ENCODE results near the gene FADS1. TPM values are rescaled to one million over a fixed set of nuclear protein-coding genes. Genes with fewer than 3 reads are reported as not detected.

FADS1 gene
- total RNA-seq, 4 donors from 2014 or later: 25.4 to 209 (median 62.5) TPM

DNA sequence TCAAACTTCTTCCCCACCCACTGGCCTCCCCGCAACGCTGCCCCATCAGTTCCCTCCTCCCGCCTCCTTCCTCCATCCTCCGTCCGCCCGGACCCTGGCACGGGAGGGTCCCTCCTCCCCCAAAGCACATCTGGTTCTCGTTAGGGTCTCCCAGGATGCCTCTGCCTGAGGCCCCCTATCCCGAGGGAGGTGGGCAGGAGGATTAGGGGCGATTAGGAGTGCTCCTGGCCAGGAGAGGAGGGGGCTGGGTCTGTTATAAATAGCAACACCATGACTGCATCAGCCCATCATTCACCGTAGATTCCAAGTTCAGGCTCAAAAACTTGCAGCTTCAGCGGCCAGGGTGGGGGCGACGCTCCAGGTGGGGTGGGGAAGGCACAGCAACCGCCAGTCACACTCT is 54.0 kb downstream of the FADS1 start:
- Histone ChIP-seq H3K27ac (no peak overlapping the region), H3K4me1 (no peaks in the 10 kb centered on the region), H3K4me3 (no peak overlapping the region), H3K9me3 (no peaks in the 10 kb centered on the region), H3K36me3 (no peaks in the 10 kb centered on the region), H3K27me3 (peaks cover 7 to 17% (median 8%) of the 10 kb centered on the region in 3 donors)
- no peak for DNase-seq
- ATAC-seq: no peak
- TF ChIP-seq, protein P1, sequence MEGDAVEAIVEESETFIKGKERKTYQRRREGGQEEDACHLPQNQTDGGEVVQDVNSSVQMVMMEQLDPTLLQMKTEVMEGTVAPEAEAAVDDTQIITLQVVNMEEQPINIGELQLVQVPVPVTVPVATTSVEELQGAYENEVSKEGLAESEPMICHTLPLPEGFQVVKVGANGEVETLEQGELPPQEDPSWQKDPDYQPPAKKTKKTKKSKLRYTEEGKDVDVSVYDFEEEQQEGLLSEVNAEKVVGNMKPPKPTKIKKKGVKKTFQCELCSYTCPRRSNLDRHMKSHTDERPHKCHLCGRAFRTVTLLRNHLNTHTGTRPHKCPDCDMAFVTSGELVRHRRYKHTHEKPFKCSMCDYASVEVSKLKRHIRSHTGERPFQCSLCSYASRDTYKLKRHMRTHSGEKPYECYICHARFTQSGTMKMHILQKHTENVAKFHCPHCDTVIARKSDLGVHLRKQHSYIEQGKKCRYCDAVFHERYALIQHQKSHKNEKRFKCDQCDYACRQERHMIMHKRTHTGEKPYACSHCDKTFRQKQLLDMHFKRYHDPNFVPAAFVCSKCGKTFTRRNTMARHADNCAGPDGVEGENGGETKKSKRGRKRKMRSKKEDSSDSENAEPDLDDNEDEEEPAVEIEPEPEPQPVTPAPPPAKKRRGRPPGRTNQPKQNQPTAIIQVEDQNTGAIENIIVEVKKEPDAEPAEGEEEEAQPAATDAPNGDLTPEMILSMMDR (IDR thresholded peaks at IDR 0.05 in 4 of 5, conservative IDR thresholded peaks at IDR 0.05 in 1 of 5): no peak
- TF ChIP-seq POLR2A (IDR thresholded peaks at IDR 0.05): no peak
- intact Hi-C loops (cut with DNase I; ENCODE audit: low total_unique reads) (no loop called here), in situ Hi-C loops (cut with MboI; ENCODE audit: low sequenced_read_pairs in 4 of 4) (no loop called here)

DNA sequence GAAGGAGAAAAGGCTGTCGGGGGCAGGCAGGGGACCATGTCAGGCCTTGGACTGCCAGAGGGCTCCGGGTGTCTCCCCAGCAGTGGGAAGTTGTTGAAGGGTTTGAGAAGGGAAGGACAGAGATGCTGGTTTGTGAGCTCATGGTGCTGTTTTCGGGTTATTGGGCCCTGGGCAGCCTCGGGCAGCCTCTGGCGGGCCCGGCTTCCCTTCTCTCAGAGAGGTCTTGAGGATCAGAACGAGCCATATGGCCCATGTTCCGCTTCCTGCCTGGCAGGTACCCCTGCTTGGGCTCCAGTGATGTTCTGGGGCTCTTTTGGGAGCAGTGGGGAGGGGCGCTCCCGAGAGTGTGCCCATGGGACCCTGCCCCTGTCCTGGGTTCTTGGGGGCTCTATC is 54.6 kb downstream of the FADS1 start:
- intact Hi-C loops (cut with DNase I; ENCODE audit: low total_unique reads): no loop called here
- no peaks in the 10 kb centered on the region for H3K9me3 ChIP-seq
- no peak overlapping the region for H3K27ac ChIP-seq
- in situ Hi-C loops (cut with MboI; ENCODE audit: low sequenced_read_pairs in 4 of 4): no loop called here
- peaks cover 7 to 17% (median 8%) of the 10 kb centered on the region in 3 donors for H3K27me3 ChIP-seq
- no peaks in the 10 kb centered on the region for H3K36me3 ChIP-seq
- ATAC-seq (no peak), DNase-seq (no peak)
- H3K4me3 ChIP-seq: no peak overlapping the region
- no peaks in the 10 kb centered on the region for H3K4me1 ChIP-seq
- TF ChIP-seq POLR2A (IDR thresholded peaks at IDR 0.05): no peak
- TF ChIP-seq, protein P1 (IDR thresholded peaks at IDR 0.05 in 4 of 5, conservative IDR thresholded peaks at IDR 0.05 in 1 of 5): no peak

DNA sequence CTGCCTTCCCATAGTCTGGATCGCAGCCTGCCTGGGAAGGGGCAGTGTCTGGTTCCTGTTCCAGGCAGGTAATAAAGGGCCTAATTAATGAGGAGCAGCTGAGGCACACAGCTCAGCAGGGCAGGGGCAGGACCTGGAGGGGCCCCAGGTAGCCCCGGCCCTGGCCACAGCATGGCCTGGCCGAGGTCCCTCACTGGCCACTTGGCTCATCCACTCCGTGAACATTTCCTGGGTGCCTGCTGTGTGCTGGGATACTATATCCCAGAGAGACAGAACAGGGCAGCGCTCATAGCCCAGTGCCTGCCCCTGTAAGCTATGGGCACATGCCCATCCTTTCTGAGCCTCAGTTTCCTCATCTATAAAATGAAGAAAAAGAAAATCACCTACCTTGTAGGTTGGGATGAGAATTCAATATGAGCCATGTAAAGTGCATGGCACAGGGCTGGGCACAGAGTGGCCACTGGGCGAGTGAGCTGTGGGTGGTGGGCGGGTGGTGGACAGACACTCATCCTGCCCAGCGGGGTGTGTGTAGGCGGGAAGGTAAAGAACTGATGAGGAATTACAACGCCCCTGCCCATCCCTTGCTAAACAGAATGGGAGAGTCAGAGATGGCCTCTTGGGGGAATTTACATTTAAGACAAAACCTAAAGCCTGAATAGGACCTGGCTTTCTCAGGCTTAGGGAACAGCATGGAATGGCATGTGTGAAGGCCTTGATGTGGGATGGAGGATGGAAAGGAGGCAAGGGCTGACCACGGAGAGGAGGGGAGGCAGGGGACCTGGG is 55.2 kb downstream of the FADS1 start:
- intact Hi-C loops (cut with DNase I; ENCODE audit: low total_unique reads) (no loop called here), in situ Hi-C loops (cut with MboI; ENCODE audit: low sequenced_read_pairs in 4 of 4) (no loop called here)
- peaks cover 7 to 17% (median 8%) of the 10 kb centered on the region in 3 donors for H3K27me3 ChIP-seq
- no peaks in the 10 kb centered on the region for H3K36me3 ChIP-seq
- ATAC-seq: no peak
- H3K9me3 ChIP-seq: no peaks in the 10 kb centered on the region
- H3K27ac ChIP-seq: no peak overlapping the region
- TF ChIP-seq, protein P1 (IDR thresholded peaks at IDR 0.05 in 4 of 5, conservative IDR thresholded peaks at IDR 0.05 in 1 of 5): no peak
- TF ChIP-seq POLR2A (IDR thresholded peaks at IDR 0.05): no peak
- no peak overlapping the region for H3K4me3 ChIP-seq
- no peaks in the 10 kb centered on the region for H3K4me1 ChIP-seq
- DNase-seq: no peak

DNA sequence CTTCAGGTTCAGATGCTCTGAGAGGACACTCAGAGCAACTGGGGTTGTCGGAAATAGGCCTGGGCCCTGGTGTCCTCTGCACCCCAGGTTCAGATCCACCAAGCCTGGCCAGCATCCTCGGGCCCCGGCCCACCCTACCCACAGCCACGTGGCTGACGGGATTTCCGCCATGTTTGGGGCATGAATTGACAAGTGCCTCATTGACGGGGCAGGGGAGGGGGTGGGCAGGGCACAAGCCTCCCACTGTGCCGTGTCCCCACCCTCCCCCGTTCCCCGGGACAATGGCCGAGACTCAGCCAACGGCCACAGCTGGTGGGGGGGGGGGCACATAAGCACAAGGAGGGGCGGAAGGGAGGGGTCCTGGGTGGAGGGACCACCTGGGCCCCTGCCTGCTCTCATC is 55.9 kb downstream of the FADS1 start:
- intact Hi-C loops (cut with DNase I; ENCODE audit: low total_unique reads): no loop called here
- no peak for ATAC-seq
- no peaks in the 10 kb centered on the region for H3K9me3 ChIP-seq
- no peak overlapping the region for H3K27ac ChIP-seq
- no peak for DNase-seq
- H3K4me1 ChIP-seq: no peaks in the 10 kb centered on the region
- no peak overlapping the region for H3K4me3 ChIP-seq
- no peaks in the 10 kb centered on the region for H3K36me3 ChIP-seq
- TF ChIP-seq, protein P1 (IDR thresholded peaks at IDR 0.05 in 4 of 5, conservative IDR thresholded peaks at IDR 0.05 in 1 of 5): no peak
- no peak for TF ChIP-seq POLR2A (IDR thresholded peaks at IDR 0.05)
- in situ Hi-C loops (cut with MboI; ENCODE audit: low sequenced_read_pairs in 4 of 4): no loop called here
- peaks cover 7 to 17% (median 8%) of the 10 kb centered on the region in 3 donors for H3K27me3 ChIP-seq

Data from gastrocnemius medialis (tissue), 4 donors.